Activated gamma-delta T cell (primary cell): ENCODE results near the gene RIPOR3.

Experiments
- DNase-seq: peaks from one replicate; lab custom pipeline; 2025; lab: John Stamatoyannopoulos, UW
- total RNA-seq, 2 donors: gene quantifications; one replicate each; lab custom pipeline; 2026; lab: John Stamatoyannopoulos, UW

RIPOR3 gene, protein sequence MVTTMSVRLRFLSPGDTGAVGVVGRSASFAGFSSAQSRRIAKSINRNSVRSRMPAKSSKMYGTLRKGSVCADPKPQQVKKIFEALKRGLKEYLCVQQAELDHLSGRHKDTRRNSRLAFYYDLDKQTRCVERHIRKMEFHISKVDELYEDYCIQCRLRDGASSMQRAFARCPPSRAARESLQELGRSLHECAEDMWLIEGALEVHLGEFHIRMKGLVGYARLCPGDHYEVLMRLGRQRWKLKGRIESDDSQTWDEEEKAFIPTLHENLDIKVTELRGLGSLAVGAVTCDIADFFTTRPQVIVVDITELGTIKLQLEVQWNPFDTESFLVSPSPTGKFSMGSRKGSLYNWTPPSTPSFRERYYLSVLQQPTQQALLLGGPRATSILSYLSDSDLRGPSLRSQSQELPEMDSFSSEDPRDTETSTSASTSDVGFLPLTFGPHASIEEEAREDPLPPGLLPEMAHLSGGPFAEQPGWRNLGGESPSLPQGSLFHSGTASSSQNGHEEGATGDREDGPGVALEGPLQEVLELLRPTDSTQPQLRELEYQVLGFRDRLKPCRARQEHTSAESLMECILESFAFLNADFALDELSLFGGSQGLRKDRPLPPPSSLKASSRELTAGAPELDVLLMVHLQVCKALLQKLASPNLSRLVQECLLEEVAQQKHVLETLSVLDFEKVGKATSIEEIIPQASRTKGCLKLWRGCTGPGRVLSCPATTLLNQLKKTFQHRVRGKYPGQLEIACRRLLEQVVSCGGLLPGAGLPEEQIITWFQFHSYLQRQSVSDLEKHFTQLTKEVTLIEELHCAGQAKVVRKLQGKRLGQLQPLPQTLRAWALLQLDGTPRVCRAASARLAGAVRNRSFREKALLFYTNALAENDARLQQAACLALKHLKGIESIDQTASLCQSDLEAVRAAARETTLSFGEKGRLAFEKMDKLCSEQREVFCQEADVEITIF
- 0.15 to 9.6 reads per million in 2 donors for total RNA-seq

DNA sequence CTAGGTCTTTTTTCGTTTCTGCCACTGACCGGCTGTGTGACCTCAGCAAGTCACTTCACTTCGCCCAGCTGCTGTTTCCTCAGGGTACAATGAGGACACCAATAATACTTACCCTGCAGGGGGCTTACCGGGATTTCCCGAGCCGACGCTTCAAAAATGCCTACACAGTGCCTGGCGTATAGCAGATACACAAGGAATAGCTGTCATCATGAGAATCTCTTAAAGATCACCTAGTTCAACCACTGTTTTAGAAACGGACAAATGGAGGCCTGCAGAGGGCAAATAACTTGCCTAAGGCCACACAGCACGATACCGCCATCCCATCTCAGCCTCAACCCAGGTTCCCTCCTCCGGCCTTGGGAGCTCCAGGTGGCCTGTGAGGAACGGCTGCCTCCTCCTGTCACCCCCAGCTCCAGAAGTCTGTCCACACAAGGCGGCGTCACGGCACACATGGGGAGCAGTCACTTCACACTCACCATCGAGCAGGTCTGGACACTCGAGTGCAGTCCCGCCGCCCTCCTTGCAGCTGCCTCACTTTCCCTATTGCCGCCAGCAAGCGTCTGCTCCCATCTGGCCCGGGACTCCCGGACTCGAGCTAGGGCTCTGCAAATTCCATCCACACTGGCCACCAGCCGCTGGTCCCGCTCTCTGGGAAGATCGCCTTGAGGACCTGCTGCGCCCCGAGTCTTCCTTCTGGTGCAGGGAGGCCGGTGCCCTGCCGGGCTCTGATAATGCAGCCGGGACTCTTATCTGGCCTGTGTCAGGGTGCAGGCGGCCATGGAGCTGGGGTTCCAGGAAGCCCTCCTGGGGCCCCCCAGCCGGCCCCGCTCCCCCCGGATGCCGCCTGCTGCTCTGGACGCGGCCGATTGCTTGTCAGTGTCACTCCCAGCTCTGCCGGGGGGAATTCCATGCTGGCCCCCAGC is at the start of gene RIPOR3:
Gene RIPOR3 (minus strand): TSS at position 893 of the 923 bp plus-strand sequence. CDS start 414 bp downstream, at position 479.
- DNase-seq: no peak

DNA sequence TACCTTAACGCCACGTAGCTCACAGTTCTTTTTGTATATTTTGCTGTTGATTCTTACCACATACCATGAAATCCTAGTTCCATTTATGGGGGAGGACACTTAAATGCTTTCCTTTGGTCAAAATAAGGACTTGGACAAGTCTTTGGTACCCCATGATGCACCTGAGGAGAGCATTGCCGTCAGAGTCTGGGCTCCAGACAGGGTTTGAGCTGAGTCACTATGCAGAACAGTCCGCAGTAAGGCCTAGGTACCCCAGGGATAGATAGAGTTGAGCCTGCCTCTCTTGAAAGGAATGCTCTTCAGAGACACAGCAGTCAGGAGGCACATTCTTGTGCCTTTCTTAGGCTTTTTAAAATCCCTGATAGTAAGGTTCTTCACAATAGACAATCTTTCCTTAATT is 46.0 kb upstream of the RIPOR3 start:
- no peak for DNase-seq

GRCh38 chr20:50735813-50736212 is 44.5 kb upstream of the RIPOR3 start:
- no peak for DNase-seq

GRCh38 chr20:50734730-50735679 is 43.7 kb upstream of the RIPOR3 start:
- no peak for DNase-seq

- no peak for DNase-seq
Measured at GRCh38 chr20:50733644-50734349, 42.5 kb upstream of the RIPOR3 start.

DNA sequence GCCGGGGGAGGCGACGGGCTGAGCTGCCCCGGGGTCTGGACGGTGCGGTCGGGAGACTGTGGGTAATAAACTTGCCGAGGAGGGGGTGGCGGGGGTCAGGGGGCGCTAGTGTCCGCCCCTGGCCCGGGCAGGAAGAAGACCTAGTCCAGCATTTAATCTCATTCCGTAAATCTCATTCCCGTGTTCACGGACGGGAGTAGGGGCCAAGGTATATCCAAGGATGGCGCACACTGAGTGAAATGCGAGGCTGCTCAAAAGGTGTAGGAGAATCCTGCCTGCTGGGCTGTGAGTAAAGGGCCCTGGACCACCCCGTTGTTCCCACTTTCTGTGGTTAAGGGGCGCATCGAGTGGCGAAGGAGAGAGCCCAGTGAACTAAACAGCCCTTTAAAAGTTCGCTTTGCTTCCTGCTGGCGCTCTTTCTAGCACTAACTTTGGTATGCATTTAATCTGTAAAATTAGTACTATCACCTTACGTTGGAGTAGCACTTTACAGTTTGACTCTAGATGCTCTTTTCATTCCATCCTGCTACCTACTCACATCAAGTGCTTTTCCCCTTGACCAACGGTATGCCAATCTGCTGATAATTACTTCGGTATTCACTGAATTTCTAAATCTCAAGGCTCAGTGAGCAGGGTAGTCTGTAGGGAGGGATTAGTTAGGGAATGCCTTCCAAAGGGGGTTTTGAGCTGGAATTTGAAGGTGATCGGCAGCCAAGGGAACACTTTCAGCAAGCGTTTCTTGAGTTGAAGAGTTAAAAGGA is 40.8 kb upstream of the RIPOR3 start:
- no peak for DNase-seq

DNA sequence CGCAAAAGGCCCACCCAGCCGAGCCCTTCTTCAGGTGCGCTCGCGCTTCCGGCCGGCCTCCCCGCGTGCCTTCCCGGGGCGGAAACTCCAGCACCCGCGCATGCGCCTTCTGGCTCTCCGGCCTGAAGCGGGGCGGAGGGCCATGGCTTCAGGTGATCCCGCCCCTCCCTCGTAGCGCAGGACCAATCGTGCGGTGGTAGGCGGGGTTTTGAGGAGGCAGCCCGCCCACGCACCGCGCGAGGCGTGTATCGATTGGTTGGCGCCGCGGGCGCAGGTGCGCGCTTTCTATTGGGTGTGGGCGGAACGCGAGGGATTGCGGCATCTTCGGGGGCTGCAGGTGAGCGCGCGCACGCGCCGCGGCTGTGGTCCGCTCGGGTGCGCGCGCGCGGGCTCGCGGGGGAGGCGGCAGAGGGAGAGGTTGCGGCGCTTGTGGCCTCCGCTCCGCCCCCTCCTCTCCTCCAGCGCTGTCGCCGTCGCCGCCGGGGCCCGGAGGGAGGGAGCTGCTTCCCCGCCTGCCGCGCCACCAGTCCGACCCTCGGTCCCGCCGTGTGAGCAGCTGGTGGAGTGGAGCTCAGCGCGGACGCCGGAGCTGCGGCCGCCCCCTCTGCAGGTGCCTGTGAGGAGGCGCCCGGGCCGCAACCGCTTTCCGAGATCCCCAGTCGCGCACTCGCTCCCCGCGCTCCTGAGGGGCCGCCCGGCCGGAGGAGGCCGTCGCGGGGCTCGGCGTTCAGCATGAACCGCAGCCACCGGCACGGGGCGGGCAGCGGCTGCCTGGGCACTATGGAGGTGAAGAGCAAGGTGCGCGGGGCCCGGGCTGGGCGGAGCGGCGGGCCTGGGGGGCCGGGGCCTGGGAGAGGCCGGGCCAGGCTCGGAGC is 40.0 kb upstream of the RIPOR3 start, which contains the start of gene PARD6B:
Gene PARD6B (plus strand): TSS at position 526 of the 875 bp plus-strand sequence. CDS start 207 bp downstream, at position 733.
- DNase-seq: peak; percentile 99

GRCh38 chr20:50730765-50731054 is 39.4 kb upstream of the RIPOR3 start:
- no peak for DNase-seq

GRCh38 chr20:50729901-50730764 is 38.8 kb upstream of the RIPOR3 start:
- DNase-seq: no peak

- no peak for DNase-seq
Measured at GRCh38 chr20:50728981-50729874, 37.9 kb upstream of the RIPOR3 start.

DNA sequence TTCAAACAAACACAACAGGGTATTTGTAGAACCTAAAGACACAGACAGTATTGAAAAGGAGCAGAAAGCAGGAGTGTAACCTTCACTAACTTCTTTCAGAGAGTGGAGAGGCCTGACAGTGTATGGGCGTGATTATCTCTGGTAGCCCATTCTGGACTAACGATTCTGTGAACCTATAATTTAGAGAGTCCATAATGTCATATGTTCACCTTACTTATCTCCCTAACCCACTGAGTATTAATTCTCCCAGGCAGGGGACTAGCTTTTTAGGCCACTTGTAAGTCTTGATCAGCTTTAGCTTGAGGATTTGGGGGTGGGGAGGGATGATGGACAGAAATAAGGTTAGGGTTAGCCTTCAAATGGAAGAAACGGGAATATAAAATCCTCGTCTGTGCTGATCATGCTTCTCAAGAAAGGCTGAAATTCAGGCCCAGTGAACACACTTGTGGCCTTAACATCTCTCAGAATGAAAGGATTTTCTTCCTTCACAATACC is 37.2 kb upstream of the RIPOR3 start:
- no peak for DNase-seq

DNA sequence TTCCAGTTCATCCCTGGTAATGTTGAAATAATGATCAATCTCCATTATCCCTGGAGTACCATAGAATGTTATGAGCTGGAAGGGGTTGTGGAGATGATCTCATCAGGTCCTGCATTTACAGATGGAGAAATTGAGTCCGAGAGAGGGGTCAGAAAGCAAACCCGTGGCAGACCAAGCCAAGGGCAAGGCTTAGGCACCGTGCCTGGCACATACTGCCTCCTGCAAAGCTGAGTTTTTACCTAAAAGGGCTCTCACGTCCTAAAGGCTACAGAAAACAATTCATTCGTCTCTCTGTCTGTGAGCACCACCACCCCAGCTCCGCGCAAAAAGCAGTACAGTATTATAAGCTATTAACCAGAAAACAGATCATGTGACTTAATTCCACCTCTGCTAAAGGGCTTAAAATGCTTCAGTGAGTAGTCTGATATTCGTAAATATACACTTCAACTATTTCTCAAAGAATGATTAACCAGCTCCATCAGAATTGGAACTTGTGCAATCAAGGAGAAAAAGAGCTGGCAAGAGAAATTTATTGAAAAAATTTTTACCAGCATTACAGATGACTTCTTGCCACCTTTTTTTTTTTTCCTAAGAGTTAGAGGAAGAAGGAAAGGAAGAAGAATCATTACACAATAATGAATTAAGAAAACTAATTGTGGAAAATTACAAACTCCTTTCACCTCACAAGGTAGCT is 36.6 kb upstream of the RIPOR3 start:
- DNase-seq: no peak

DNA sequence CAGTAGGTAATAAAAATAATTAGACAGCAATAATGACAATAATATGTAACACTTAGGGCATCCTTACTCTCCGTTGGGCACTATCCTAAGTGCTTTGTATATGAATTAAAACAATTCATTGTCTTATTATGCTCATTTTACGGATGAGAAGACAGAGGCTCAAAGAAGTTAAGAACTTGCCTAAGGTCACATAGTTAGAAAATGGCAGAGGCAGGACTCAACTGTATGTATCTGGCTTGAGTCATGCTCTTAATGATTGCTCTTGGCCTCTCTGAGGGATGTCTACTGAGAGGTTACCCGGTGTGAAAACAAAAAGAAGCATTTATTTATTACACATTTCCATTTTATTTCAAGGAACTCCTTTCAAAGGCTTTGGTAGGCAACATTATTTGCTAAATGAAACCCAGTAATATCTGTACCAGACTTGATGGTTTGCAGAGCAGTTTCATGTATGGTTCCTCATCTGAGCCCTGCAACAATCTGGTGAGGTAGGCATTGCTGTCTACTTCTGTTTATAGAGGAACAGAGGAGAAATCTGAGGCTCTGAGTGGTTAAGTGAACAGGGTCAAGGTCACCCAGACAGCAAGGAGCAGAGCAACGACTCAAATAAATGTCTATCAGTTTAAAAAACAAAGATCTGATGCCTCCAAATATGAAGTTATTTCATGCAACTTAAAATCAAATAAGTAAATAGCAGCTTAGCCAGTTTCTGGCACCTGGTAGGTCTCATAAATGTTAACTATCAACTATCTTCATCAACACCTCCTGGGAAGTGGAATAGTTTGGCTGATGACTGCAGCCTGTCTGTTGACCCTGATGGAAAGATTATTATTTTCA is 35.8 kb upstream of the RIPOR3 start:
- DNase-seq: no peak

GRCh38 chr20:50725724-50726005 is 34.3 kb upstream of the RIPOR3 start:
- DNase-seq: no peak
